H9 (cell line): ENCODE data around the gene PDGFRB. TPM values are rescaled to one million over a fixed set of nuclear protein-coding genes. Genes with fewer than 3 reads are reported as not detected.

Experiments
- DNase-seq: peaks from one replicate; pipeline ENCODE4 v3.0.0-alpha.2; 2017
- H2AFZ ChIP-seq: one replicate; pipeline ENCODE4 v1.6.1; 2013; ENCODE audit warnings: mild to moderate bottlenecking, low read length, control low read depth, moderate library complexity
- H2AK5ac ChIP-seq: 2 replicates; pipeline ENCODE4 v1.6.1; 2013; ENCODE audit warnings: low read length, control low read depth, mixed read lengths; ENCODE audit not compliant: insufficient read length
- H2BK120ac ChIP-seq: one replicate; pipeline ENCODE4 v1.6.1; 2013; ENCODE audit warnings: low read depth, mild to moderate bottlenecking, low read length, control low read depth, inconsistent platforms; ENCODE audit not compliant: poor library complexity, severe bottlenecking
- H2BK12ac ChIP-seq: 2 replicates; pipeline ENCODE4 v1.6.1; 2013; ENCODE audit warnings: low read length, control low read depth, mixed read lengths, low read depth; ENCODE audit not compliant: insufficient read length
- H2BK15ac ChIP-seq: 2 replicates; pipeline ENCODE4 v1.6.1; 2013; ENCODE audit warnings: low read depth, low read length, control low read depth
- H2BK20ac ChIP-seq: one replicate; pipeline ENCODE4 v1.6.1; 2013; ENCODE audit warnings: low read depth, mild to moderate bottlenecking, low read length, control low read depth, inconsistent platforms; ENCODE audit not compliant: poor library complexity, severe bottlenecking
- H2BK5ac ChIP-seq: 2 replicates; pipeline ENCODE4 v1.6.1; 2013; ENCODE audit warnings: low read length, control low read depth, mixed read lengths; ENCODE audit not compliant: insufficient read length
- H3K14ac ChIP-seq: 2 replicates; pipeline ENCODE4 v1.6.1; 2013; ENCODE audit warnings: low read length, control low read depth; ENCODE audit not compliant: insufficient read depth
- H3K18ac ChIP-seq: 2 replicates; pipeline ENCODE4 v1.6.1; 2013; ENCODE audit warnings: low read depth, mild to moderate bottlenecking, mixed read lengths, low read length, control low read depth; ENCODE audit not compliant: insufficient read length
- H3K23ac ChIP-seq: 2 replicates; pipeline ENCODE4 v1.6.1; 2013; ENCODE audit warnings: low read length, control low read depth, mixed read lengths, low read depth; ENCODE audit not compliant: insufficient read length
- H3K23me2 ChIP-seq: 2 replicates; pipeline ENCODE4 v1.6.1; 2013; ENCODE audit warnings: low read depth, mild to moderate bottlenecking, mixed read lengths, low read length, control low read depth; ENCODE audit not compliant: insufficient read length, poor library complexity, severe bottlenecking
- H3K27ac ChIP-seq: 2 replicates; pipeline ENCODE4 v1.5.1; 2013; ENCODE audit warnings: low read length, control low read depth, mixed read lengths, low read depth; ENCODE audit not compliant: insufficient read length
- H3K27me3 ChIP-seq: 2 replicates; pipeline ENCODE4 v1.6.1; 2013; ENCODE audit warnings: low read length, control low read depth, inconsistent platforms; ENCODE audit not compliant: insufficient read depth
- H3K4ac ChIP-seq: 2 replicates; pipeline ENCODE4 v1.6.1; 2013; ENCODE audit warnings: low read depth, mild to moderate bottlenecking, control low read depth, inconsistent platforms, low read length, moderate library complexity
- H3K4me1 ChIP-seq: 2 replicates; pipeline ENCODE4 v1.6.1; 2013; ENCODE audit warnings: low read length, control low read depth, inconsistent platforms; ENCODE audit not compliant: insufficient read depth
- H3K4me2 ChIP-seq: 2 replicates; pipeline ENCODE4 v1.6.1; 2013; ENCODE audit warnings: low read length, control low read depth, mixed read lengths; ENCODE audit not compliant: insufficient read length, insufficient read depth
- H3K56ac ChIP-seq: 2 replicates; pipeline ENCODE4 v1.6.1; 2013; ENCODE audit warnings: low read depth, mild to moderate bottlenecking, mixed read lengths, low read length, control low read depth; ENCODE audit not compliant: insufficient read length
- H3K79me1 ChIP-seq: 2 replicates; pipeline ENCODE4 v1.6.1; 2013; ENCODE audit warnings: low read depth, mild to moderate bottlenecking, moderate library complexity, low read length, control low read depth, inconsistent platforms; ENCODE audit not compliant: insufficient read depth, poor library complexity, severe bottlenecking
- H3K79me2 ChIP-seq: 2 replicates; pipeline ENCODE4 v1.6.1; 2013; ENCODE audit warnings: low read length, control low read depth, inconsistent platforms; ENCODE audit not compliant: insufficient read depth
- H3K9ac ChIP-seq: 2 replicates; pipeline ENCODE4 v1.6.1; 2013; ENCODE audit warnings: low read length, control low read depth, mixed read lengths; ENCODE audit not compliant: insufficient read length; ENCODE audit errors: extremely low read depth
- H3K9me3 ChIP-seq: one replicate; pipeline ENCODE4 v1.6.1; 2013; ENCODE audit warnings: low read depth, low read length, inconsistent platforms; ENCODE audit not compliant: control insufficient read depth
- H3T11ph ChIP-seq: one replicate; pipeline ENCODE4 v1.6.1; 2013; ENCODE audit warnings: mild to moderate bottlenecking, low read length, control low read depth, inconsistent platforms
- H4K20me1 ChIP-seq: one replicate; pipeline ENCODE4 v1.6.1; 2013; ENCODE audit not compliant: control insufficient read depth, insufficient read length, insufficient read depth
- H4K5ac ChIP-seq: 2 replicates; pipeline ENCODE4 v1.6.1; 2013; ENCODE audit warnings: low read depth, mild to moderate bottlenecking, mixed read lengths, low read length, control low read depth; ENCODE audit not compliant: insufficient read length
- H4K8ac ChIP-seq: replicated peaks from 2 replicates; pipeline ENCODE4 v1.6.1; 2013; ENCODE audit warnings: low read length, control low read depth, mixed read lengths, low read depth; ENCODE audit not compliant: insufficient read length
- H4K91ac ChIP-seq: 2 replicates; pipeline ENCODE4 v1.6.1; 2013; ENCODE audit warnings: low read depth, mild to moderate bottlenecking, moderate library complexity, mixed read lengths, low read length, control low read depth; ENCODE audit not compliant: insufficient read length
- H3K27ac Mint-ChIP-seq, 3 experiments: 2 replicates in 2 of 3; 3 replicates in 1 of 3; pipeline ENCODE4 v1.8.0; 2020 to 2021; ENCODE audit warnings: mixed read lengths in 3 of 3, mild to moderate bottlenecking in 1 of 3, moderate library complexity in 1 of 3
- H3K27me3 Mint-ChIP-seq: 2 replicates; pipeline ENCODE4 v1.8.0; 2021; ENCODE audit warnings: low read depth, mild to moderate bottlenecking, moderate library complexity, mixed read lengths
- H3K36me3 Mint-ChIP-seq, 3 experiments: 2 replicates in 2 of 3; 3 replicates in 1 of 3; pipeline ENCODE4 v1.8.0; 2020 to 2021; ENCODE audit warnings: low read depth in 3 of 3, mixed read lengths in 3 of 3; ENCODE audit not compliant: insufficient read depth in 1 of 3
- H3K4me1 Mint-ChIP-seq, 2 experiments: 2 replicates each; pipeline ENCODE4 v1.8.0; 2020; ENCODE audit warnings: mixed read lengths in 2 of 2
- H3K4me3 Mint-ChIP-seq, 2 experiments: 2 replicates in 1 of 2; 3 replicates in 1 of 2; pipeline ENCODE4 v1.8.0; 2020 to 2021; ENCODE audit warnings: mild to moderate bottlenecking in 2 of 2, mixed read lengths in 2 of 2, moderate library complexity in 1 of 2
- H3K9me3 Mint-ChIP-seq, 2 experiments: 2 replicates in 1 of 2; 3 replicates in 1 of 2; pipeline ENCODE4 v1.8.0; 2020; ENCODE audit warnings: mild to moderate bottlenecking in 2 of 2, mixed read lengths in 2 of 2, moderate library complexity in 1 of 2
- WGBS: extraction: QIAGEN DNeasy Blood & Tissue Kit; methylation state at CpG from one replicate; pipeline ENCODE4 v1.1.7; 2013; ENCODE audit warnings: missing lambda C conversion rate, low lambda C conversion rate, mixed read lengths; ENCODE audit not compliant: insufficient read length; ENCODE audit errors: extremely low coverage; 5-methylcytosine and 5-hydroxymethylcytosine counted together
- total RNA-seq: library from RNA; stranded (reverse); gene quantifications from 2 replicates; pipeline ENCODE4 v1.2.1, GENCODE V29; 2021
- TF ChIP-seq, protein P1 (sequence below): fragments of 200-600 bp; sonication (generic); conservative IDR thresholded peaks from 3 replicates; pipeline ENCODE4 v1.8.0; 2021; ENCODE audit warnings: antibody characterized with exemption, mild to moderate bottlenecking

PDGFRB gene
- total RNA-seq, 1 experiment from 2014 or later, result 2.2 TPM

DNA sequence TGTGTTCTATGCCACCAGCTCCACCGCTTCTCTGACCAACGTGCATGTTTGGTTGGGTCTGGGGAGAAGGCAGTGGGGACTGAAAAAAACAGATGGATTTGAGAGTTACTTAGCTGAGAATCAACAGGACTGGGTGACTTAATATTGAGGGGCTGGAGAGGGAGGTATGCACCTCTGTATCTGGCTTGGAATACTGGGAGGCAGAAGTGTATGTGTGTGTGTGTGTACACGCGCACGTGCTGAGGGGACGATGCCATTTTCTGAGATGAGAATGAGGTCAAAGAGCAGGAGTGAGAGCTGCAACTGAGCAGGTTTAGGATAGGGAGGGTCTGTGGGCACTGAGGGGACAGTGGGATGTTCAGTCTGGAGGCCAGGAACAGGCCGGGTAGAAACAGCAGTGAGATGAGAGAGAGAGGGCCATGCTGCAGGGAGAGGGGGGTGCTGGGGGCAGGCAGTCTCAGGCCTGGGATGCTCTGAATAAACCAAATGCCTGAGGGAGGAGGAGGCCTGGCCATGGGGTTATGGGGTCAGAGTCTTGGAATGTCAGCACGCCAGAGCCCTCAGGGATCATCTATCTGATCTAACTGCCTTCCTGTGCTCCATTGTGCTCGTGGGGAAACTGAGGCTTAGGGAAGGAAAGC is 14.0 kb downstream of the PDGFRB start:
- H3K56ac ChIP-seq, result no peak overlapping the region
- peaks cover 2% of the 10 kb centered on the region for H4K20me1 ChIP-seq
- H3K23me2 ChIP-seq, result no peaks in the 10 kb centered on the region
- no peak overlapping the region for H3K27ac ChIP-seq
- no peak overlapping the region for H3K23ac ChIP-seq
- TF ChIP-seq, protein P1, sequence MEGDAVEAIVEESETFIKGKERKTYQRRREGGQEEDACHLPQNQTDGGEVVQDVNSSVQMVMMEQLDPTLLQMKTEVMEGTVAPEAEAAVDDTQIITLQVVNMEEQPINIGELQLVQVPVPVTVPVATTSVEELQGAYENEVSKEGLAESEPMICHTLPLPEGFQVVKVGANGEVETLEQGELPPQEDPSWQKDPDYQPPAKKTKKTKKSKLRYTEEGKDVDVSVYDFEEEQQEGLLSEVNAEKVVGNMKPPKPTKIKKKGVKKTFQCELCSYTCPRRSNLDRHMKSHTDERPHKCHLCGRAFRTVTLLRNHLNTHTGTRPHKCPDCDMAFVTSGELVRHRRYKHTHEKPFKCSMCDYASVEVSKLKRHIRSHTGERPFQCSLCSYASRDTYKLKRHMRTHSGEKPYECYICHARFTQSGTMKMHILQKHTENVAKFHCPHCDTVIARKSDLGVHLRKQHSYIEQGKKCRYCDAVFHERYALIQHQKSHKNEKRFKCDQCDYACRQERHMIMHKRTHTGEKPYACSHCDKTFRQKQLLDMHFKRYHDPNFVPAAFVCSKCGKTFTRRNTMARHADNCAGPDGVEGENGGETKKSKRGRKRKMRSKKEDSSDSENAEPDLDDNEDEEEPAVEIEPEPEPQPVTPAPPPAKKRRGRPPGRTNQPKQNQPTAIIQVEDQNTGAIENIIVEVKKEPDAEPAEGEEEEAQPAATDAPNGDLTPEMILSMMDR, result no peak
- H3K27ac Mint-ChIP-seq, result peak overlapping the region in 2 of 3 experiments; percentile 4 to 21; a peak in 3 of 7 replicates
- no peak overlapping the region for H3K4me3 Mint-ChIP-seq
- peak; percentile 61 for DNase-seq
- no peaks in the 10 kb centered on the region for H3K9me3 ChIP-seq
- H3K18ac ChIP-seq, result no peak overlapping the region
- no peak overlapping the region for H2BK15ac ChIP-seq
- no peaks in the 10 kb centered on the region for H3K36me3 Mint-ChIP-seq
- peak overlapping the region; percentile 4; the same call in 1 of the 2 replicates for H3K14ac ChIP-seq
- H3K9ac ChIP-seq, result no peak overlapping the region
- H2BK20ac ChIP-seq, result no peak overlapping the region
- H4K8ac ChIP-seq, result no peak overlapping the region
- no peak overlapping the region for H3K4me2 ChIP-seq
- H3T11ph ChIP-seq, result no peak overlapping the region
- no peaks in the 10 kb centered on the region for H3K79me2 ChIP-seq
- no peaks in the 10 kb centered on the region for H3K27me3 ChIP-seq
- peaks cover 12% of the 10 kb centered on the region for H3K27me3 Mint-ChIP-seq
- H2BK5ac ChIP-seq, result no peak overlapping the region
- H2AFZ ChIP-seq, result no peak overlapping the region
- H3K4ac ChIP-seq, result no peak overlapping the region
- no peaks in the 10 kb centered on the region for H3K79me1 ChIP-seq
- no CpG with 5 or more reads among the region's 9 CpGs for WGBS
- H3K4me1 Mint-ChIP-seq, result peaks cover 52 to 67% of the 10 kb centered on the region in 2 experiments
- no peak overlapping the region for H2BK120ac ChIP-seq
- H2BK12ac ChIP-seq, result no peak overlapping the region
- H4K5ac ChIP-seq, result no peak overlapping the region
- H2AK5ac ChIP-seq, result no peak overlapping the region
- no peak overlapping the region for H4K91ac ChIP-seq
- H3K4me1 ChIP-seq, result peaks cover 22% of the 10 kb centered on the region; the same call in 1 of the 2 replicates
- H3K9me3 Mint-ChIP-seq, result no peaks in the 10 kb centered on the region
